Lung microvascular endothelial cell (primary cell): ENCODE results near the gene MOSMO. TPM values are rescaled to one million over a fixed set of nuclear protein-coding genes. Genes with fewer than 3 reads are reported as not detected.
A peak's percentile ranks its signal among the peaks of the same experiment; 100 is the strongest.

Experiments used
- DNase-seq, 2 donors: peaks; one replicate each; pipeline versions ENCODE4 v3.0.0 to v3.0.0-alpha.2; 2010; ENCODE audit warnings: low read depth in 2 of 2
- total RNA-seq: library from RNA; depleted of rRNA; stranded (reverse); fragments of >200 nt; gene quantifications from 2 replicates; pipeline ENCODE4 v1.2.1, GENCODE V29; 2014

The MOSMO gene
- total RNA-seq, result 8.3 and 10.9 TPM in 2 replicates

DNA sequence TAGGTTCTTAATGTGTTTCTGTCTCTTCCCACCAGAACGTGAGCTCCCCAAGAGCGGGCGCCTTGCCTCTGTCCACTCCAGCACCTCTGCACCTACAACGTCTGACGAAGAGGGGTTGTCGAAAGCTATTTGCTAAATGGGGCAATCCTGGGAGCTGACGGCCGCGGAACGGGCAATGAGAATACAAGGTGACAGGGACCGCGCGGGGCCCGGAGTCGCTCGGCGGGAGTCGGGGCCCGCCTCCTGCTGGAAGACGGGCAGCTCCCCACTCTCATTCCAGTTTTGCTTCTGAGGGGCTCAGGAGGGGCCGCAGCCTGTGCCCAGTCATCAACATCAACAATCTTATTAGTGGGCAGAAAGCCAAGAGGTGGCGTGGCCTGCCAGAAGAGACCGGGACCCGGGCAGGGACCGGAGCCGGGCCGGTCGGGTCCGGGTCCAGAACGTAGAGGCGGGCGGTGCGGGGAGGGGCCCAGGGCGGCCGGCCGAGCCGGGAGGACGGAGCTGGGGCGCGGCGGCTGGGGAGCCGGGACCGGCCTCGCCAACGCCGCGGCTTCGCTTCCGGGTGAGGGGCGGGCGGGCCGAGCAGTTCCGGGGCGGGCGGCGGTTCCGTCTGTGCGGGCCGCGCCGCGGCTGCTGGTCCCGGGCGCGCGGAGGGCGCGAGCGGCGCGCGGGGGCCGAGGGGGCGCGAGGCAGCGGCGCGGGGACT is at the start of gene MOSMO:
Gene MOSMO, plus strand, starts transcription at position 603 of the 706 bp plus-strand sequence. CDS start 191 bp downstream, outside the sequence.
- DNase-seq, result peak; percentile 68 to 74

DNA sequence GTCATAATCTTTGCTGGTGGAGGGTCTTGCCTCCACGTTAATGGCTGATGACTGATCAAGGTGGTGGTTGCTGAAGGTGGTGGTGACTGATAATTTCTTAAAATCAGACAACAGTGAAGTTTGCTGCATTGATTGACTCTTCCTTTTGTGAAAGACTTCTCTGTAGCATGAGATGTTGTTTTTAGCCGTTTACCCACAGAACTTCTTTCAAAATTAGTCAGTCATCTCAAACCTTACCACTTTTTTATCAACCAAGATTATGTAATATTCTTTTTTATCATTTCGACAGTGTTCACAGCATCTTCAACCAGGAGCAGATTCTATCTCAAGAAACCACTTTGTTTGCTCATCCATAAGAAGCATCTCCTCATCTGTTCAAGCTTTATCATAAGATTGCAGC is 48.9 kb upstream of the MOSMO start:
- no peak for DNase-seq

DNA sequence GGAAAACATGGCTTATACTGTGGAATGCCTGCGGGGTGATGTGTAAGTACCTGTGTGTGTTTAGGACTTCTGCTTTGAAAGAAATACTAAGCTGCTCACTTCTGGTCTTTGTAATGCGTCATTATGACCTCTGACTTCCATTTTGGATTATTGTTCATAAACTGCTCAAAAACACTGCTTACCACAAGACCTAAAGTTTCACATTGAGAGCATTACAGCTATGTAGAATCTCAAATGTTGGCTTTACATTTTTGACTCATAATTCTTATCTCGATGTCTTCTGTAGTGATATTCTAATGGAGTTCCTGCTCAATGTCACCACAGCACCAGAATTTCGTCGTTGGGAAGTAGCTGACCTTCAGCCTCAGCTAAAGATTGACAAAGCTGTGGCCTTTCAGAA is 45.4 kb upstream of the MOSMO start:
- no peak for DNase-seq

DNA sequence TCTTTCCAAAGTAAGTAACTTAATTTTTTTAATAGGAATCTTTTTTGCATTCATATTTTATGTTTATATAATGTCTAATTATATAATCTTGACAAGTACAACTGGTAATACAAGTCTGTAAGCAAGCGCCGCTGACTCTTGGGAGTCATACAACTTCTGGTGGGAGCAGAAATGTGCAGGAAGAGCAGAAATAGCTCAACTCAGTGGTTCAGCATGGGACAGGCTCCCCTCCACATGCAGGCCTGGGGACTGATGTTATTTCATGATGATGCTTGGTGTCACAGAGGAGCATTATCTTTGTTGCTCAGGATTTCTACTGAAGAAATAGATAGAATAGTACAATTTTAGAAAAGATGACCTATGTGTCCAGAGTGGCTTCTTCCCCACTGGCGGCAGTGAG is 44.0 kb upstream of the MOSMO start:
- no peak for DNase-seq

DNA sequence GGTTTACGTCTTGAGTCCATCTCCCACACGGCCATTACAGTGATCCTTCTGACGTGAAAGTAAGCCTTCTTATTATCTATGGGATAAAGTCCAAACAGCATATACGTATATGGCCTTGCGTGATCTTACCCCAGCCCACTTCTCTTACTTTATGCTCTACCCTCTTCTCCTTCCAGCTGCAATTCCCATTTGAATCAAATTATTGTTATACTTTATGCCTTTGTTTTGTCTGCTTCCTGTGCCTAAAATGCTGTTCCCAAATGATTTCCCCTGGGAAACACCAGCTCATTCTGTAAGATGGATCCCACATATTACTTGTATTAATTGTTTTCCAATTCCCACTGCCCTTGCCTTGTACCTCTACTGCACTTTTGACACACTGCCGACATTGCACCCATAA is 43.6 kb upstream of the MOSMO start:
- no peak for DNase-seq

DNA sequence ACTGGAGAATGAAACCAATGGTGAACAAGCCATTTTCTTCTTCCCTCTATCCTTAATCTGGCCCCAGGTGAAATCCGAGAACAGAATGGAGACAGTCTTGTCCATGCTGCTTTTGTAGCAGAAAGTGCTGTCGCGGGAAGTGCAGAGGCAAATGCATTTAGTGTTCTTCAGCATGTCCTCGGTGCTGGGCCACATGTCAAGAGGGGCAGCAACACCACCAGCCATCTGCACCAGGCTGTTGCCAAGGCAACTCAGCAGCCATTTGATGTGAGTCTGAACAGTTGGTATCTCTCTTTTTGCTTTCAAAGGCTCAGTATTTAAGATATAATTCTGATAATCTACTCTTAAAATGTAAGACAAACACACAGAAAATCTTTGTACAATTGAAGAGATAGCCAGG is 36.1 kb upstream of the MOSMO start:
- no peak for DNase-seq

DNA sequence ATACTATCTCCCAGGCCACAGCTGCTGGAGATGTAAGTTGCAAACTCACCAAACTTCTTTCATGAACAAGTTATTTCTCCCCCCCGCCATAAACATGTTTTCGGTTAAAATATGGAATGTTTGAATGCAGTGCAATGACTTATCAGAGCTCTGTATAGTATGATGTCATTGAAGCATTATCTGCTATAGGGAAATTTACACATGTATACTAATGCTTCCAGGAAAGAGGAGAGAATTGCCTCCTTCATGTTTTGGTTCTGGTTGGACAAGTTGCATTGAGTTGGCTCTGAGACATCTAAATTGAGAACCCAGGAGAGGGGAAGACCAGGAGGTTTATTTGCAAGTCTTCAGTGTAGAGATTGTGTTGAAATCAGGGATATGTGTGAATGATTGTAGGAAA is 34.0 kb upstream of the MOSMO start:
- no peak for DNase-seq

DNA sequence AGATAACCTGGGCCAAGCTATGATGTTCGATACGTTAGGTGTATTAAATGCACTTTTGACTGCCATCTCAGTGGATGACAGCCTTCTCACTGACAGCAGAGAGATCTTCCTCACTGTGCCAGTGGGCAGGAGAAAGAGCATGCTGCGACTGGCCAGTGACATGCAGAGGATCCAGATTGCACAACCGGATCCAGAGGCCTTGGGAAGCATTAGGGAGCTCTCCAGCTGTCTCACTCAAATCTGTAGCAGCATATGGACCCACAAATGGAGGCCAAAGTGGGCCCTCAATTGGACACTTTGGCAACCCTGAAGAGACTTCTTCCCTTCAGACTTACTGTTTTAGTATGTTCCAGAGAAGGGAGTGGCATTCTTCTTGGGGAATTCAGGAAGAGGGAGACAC is 27.9 kb upstream of the MOSMO start:
- DNase-seq, result no peak

DNA sequence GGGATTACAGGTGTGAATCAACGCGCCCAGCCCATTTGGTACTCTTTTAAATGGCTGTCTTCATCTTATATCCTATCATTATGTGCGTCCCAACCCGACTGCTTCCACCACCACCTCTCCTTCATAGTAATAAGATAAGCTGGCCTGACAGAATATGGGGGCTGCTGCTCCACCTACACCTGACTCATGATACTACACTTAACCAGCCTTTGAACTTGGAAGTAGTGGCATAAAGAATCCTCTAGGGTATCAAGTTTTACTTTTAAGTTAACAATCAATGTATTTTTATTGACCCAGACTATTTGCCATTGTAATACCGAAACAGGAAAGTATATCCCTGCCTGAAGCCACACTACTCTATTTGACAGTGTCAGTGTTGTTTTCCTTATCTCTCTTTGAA is 25.8 kb upstream of the MOSMO start:
- no peak for DNase-seq

DNA sequence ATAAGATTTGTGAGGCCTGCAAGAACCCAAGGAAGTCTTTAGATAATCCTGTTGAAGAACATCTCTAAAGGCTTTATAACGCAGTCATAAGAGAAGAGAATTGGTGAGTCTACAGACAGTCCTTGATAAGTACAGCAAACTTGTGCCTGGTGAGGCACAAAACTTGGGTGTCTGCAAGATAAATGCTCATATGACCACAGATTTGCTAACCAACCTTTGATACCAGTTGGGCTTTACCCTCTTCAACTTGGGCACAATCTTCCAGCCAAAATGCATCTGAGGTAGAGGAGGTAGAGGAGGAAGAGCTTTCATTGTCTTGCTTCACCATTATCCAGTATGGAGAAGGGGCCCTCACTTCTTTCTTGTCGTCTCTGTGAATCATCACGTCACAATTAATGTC is 23.8 kb upstream of the MOSMO start:
- DNase-seq, result no peak

DNA sequence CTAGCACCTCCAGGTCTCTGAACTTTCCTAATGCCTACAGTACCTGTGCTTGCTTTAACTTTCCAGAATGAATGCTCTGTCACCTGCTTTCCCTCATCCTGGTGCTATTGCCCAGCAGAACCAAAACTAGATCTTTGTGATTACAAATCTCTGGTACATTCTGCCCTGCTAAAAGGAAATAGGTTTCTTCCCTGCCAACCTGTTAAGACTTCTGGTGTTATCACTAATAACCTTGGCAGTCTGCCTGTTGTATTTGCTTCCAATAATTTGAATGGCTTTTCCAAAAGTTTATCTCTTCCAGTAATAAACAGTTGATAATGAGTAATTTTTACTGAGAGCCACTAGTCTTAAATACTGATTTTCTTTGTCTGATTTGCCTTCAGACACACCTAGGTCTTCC is 22.4 kb upstream of the MOSMO start:
- DNase-seq, result no peak

DNA sequence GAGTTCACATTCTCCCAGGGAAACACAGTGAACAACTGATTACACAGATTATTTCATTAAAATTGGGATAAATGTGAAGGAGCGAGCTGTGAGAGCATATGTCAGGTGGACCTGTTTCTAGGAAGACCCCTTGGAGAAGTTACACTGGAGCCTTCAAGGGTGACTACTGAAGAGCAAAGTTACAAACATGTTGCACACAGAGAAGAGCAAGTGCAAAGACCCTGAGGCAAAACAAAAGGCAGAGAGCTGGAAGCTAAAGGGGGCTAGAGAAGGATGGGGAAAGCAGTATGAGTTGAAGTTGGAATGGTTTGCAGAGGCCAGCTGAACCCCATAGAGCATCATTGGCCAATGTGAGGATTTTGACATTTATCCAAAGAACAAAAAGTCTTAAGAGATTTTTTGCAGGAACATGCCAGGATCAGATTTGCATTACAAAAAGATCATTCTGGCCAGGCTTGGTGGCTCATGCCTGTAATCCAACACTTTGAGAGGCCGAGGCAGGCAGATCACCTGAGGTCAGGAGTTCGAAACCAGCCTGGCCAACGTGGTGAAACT is 21.1 kb upstream of the MOSMO start:
- DNase-seq, result no peak

DNA sequence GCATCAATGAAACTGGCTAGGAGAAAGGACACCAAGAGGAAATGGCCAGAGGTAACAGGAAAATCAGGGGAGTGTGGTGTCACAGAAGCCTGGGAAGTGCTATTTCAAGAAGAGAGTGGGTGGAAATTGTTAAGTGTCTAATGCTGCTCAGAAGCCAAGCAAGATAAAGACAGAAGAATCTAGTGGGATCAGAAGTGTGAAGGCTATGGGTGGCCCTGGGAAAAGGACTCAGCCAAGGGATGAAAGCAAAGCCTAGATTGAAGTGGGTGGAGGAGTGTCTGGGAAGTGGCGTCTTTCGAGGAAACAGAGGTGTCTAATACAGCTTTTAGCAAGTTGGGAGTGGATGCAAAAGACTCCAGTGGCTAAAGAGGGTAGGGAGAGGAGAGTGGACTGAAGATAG is 20.4 kb upstream of the MOSMO start:
- no peak for DNase-seq

DNA sequence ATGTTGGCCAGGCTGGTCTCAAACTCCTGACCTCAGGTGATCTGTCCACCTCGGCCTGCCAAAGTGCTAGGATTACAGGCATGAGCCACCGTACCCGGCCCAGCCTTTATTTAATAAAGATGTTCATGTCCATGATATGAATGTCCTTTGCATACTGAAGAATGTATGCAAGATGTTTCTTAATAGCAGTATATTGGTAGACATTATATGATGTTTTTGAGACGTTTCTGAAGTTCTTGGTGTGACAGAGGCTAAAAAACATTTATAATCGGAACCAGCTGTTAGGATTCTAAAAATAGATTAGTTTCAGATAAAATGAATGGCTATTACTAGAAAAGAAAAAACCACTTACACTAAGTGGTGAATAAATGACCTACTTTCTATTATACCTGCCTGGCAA is 18.8 kb upstream of the MOSMO start:
- DNase-seq, result no peak

DNA sequence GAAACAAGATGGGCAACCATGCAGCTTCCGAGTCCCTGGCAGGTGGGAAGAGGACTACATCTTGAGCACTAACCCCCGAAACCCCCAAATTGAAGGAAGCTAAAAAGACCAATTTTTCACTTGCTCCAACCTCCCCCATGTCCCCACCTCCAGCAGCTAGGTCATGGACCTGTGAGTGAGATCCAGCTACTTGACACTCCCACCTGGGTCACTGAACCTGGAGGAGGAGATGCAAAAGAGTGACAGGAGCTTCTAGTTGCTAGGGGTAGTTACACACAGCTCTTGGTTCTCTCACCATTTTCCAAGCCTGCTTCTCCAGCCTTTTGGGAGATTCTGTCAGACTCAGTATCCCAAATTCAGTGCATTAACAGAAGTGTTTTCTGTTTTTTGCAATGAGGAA is 18.2 kb upstream of the MOSMO start:
- DNase-seq, result no peak

DNA sequence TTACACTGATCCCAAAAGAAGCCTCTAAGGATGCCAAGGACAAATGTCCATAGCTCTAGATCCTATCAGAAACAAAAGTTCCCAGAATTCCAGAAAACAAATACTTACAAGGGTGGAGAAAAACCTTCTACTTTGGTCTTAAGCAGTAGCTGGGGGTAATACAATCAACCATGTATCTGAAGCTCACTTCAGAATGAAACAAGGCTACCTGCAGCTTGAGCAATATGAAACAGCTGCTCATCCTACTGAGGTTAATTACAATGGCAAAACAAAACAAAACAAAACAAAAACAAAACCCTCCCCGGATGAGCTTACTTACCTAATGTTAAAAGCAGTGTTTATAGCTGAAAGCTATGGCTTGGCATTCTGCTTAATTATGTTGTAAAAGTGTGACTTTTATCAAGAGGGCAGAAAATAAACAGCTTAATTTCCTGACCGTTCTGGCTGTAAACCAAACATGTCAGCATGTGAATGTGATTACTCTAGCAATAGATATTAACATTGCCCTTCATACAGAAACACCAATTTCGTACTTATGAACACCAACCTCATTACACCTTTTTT is 17.4 kb upstream of the MOSMO start:
- DNase-seq, result peak in 1 of 2 donors; percentile 7

DNA sequence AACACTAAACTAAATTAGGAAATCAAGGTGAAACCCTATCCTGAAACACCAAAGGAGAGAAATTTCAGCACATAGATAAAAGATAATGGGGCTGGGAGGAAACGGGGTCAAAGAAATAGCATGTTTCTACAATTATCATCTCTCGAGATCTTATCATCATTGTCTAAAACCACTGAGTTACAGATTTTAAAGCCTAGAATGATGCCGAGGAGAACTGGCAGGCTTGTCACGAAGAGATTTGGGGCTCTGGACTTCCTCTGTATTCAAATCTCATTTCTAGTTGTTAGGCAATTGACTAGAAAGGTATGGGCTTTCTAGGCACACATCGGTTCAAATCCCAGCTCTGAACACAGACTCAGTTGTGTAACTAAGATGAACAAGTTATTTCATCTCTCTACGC is 16.3 kb upstream of the MOSMO start:
- DNase-seq, result no peak

DNA sequence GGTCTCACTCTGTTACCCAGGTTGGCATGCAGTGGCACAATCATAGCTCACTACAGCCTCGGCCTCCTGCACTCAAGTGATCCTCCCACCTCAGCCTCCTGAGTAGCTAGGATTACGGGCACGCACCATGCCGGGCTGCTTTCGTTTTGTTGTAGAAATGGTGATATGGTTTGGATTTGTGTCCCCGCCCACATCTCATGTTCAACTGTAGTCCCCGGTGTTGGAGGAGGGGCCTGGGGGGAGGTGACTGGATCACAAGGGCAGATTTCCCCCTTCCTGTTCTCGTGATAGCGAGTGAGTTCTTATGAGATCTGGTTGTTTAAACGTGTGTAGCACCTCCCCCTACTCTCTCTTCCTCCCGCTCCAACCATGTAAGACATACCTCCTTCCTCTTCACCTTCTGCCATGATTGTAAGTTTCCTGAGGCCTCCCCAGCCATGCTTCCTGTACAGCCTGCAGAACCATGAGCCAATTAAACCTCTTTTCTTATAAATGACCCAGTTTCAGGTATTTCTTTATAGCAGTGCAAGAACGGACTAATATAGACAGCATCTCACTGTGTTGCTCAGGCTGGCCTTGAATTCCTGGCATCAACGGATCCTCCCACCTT is 12.9 kb upstream of the MOSMO start:
- DNase-seq, result no peak

DNA sequence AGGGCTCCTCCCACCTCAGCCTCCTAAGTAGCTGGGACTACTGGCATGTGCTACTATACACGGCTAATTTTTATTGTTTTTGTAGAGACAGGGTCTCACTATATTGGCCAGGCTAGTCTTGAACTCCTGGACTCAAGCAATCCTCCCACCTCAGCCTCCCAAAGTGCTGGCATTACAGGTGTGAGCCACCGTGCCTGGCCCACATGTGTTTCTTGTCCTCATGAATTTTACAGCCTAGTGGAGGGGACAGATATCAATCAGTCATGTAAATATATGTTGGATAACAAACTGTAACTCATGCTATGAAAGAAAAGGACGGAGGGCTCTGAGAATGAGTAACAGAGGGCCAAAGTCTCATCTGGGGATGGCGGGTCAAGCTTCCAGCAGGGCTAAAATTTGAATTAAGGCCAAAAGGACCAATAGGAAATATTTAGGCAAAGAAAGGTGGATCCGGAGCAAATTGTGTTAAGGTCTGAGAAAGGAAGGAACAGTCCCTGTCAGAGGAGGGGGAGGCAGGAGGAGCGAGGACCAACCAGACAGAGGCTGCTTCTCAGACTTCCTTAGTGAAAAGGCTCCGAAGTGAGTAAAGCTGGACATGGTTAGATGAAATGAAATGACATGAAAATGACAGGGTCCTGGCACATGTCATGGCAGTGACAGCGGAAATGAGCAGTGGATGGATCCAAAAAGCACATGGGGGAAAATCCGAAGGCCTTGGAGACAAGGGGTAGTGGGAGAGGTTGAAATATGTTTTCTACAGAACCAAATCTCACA is 10.8 kb upstream of the MOSMO start:
- no peak for DNase-seq

DNA sequence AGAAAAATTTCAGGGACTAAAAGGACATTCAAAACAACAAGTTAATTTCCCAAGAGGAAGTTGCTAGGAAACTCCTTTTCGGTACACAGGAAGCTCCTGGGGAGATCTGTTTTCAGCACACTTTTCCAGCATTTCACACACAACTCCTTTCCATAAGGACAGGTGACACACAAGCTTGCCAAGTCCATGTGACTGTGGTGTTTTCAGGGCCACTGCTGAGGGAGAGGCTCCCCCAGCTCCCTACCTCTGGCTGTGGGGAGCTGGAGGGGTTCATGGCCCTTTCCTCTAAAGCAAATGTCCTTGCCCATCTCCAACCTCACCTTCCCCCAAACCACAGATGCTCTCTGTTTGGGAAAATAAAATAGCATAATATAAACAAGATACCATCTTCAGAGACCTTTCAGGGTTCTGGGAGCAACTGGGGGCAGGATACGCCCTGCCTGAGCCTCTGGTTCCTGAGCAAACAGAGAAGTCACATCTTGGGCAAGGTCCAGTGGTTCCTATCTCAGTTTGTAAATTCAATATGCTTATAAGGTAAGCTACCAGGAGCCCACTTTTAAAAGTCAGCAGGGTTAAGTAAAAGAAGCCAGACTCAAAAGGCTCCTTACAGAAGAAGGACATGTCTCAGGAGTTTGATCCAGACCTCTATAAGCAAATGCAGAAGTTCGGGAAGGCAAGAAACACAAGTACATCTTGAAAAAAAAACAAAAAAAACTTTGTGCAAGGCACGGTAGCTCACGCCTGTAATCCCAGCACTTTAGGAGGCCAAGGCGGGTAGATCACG is 10.0 kb upstream of the MOSMO start:
- DNase-seq, result peak; percentile 58 to 81

DNA sequence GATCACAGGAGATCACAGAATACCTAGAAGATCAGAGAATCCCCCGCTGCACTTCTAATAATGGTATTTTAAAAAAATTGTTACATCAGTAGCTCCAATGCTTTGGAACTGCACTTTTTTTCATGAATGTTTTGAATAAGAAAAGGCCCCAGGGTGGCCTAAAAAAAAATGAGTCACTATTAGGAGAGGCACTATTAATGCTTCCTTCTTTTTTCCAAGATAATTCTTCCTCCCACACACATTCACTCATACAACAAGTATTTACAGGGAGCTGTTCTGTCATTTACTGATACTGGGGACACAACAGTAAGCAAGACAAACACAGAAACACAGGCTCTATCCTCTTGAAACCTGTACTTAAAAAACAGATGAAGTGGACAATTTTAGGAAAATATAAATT is 6.3 kb upstream of the MOSMO start:
- no peak for DNase-seq
